K562 treated with DMSO at 1 percent for 4 hours (cell line): ENCODE data around the gene ALDH16A1. TPM values are rescaled to one million over a fixed set of nuclear protein-coding genes. Genes with fewer than 3 reads are reported as not detected.

Source experiments
- total RNA-seq: library from RNA; unstranded; fragments of 300-600 nt; gene quantifications from 2 replicates; pipeline ENCODE4 v1.2.3, GENCODE V29; 2022; ENCODE audit not compliant: insufficient read depth

ALDH16A1 gene
- total RNA-seq = 25.7 and 31.3 TPM in 2 replicates

GRCh38 chr19:49453013-49453756 is at the start of gene ALDH16A1:
ALDH16A1 (plus strand) TSS chr19:49453225; CDS start chr19:49453332, 107 bp downstream.

GRCh38 chr19:49423071-49423984 is 29.7 kb upstream of the ALDH16A1 start, which contains the start of gene PTH2:
PTH2 (minus strand) TSS chr19:49423441; CDS start chr19:49423339, 102 bp downstream.

DNA sequence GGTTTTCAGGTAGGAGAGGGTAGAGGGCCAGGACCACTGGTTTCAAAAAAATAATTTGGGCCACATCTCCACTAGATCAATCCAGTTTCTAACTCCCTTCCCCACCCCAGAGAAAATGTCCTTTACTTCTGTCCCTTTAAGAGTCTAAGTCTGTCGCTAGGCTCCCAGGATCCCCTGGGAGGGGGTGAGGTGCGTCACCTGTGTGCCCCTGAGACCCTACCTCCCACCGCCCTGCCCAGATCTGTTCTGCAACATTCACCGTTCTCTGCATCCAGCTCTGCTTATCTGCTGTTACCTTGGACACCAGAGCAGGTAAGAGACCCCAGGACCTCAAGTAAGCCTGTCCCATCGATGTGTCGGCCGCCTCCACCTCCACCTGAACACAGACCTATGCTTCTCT is 27.8 kb upstream of the ALDH16A1 start, which contains the start of gene GFY:
Gene GFY, plus strand, starts transcription at position 211 of the 400 bp plus-strand sequence. CDS start 1,043 bp downstream, outside the sequence.

DNA sequence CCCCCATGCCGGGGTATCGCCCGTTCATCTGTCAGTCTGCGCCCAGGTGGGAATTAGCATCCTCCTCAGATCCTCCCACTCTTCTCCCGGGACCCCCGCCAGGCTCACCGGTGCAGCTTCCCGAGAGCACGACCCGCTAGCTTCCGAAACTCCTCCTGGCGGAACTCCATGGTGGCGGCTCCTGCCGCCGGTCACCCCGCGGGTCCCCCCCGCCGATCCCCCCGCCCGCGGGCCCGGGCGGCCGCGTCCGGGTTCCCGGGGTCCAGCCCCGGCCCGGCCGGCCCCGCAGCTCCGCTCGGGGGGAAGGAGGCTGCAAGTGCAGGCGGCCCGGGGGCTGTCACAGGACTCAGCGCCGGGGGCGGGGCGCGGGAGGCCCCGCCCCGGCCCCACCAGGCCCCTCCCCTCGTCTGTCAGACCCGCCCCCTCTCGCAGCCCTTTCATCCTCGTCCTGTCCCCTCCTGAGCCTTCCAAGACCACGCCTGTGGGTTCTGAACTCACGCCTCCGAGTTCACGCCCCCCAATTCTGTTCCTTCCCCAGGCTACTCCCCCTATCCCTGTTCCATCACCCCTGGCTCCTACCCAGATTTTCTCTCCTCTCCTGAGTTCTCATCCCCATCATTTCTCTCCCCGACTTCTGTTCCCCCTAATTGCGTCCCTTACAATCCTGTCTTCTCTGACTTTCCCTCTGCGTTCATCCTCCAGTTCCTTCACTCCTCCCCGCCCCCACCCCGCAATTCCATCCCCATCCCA is 11.6 kb upstream of the ALDH16A1 start, which contains the start of gene SLC17A7:
Gene SLC17A7, minus strand, starts transcription at position 318 of the 750 bp plus-strand sequence. Its CDS starts 148 bp downstream, at position 170.

DNA sequence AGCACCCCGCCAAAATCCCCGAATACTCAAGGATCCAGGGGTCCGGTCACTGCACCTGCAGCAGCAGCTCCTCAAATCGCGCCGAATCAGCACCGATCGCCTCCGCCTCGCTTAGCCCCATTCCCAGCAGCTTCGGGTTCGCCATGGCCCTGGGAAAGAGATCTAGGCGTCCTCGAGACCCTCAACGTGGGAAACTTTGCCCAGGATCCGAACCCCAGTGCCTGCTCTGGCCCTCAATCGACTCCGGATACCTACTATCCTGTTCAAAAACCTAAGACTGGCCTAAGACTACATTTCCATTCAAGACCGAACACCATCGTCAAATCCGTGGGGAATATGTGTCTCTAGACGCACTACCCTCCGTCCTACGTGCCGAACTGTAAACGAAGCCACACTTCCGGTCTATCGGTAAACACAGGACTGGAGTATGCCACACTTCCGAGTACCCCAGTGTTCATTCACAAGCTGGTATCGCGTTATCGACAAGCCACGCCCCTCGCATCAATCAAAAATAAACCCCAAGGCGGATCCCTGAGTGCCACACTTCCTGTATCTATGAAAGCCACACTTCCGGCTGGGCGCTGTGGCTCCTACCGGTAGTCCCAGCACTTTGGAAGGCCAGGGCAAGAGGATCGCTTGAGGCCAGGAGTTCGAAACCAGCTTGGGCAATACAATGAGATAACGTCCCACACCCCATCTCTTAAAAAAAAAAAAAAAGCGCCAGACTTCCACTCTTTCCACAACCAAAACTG is 1.4 kb upstream of the ALDH16A1 start, which contains the start of gene PIH1D1:
Gene PIH1D1, minus strand, starts transcription at position 385 of the 752 bp plus-strand sequence. Its CDS starts 240 bp downstream, at position 145.

DNA sequence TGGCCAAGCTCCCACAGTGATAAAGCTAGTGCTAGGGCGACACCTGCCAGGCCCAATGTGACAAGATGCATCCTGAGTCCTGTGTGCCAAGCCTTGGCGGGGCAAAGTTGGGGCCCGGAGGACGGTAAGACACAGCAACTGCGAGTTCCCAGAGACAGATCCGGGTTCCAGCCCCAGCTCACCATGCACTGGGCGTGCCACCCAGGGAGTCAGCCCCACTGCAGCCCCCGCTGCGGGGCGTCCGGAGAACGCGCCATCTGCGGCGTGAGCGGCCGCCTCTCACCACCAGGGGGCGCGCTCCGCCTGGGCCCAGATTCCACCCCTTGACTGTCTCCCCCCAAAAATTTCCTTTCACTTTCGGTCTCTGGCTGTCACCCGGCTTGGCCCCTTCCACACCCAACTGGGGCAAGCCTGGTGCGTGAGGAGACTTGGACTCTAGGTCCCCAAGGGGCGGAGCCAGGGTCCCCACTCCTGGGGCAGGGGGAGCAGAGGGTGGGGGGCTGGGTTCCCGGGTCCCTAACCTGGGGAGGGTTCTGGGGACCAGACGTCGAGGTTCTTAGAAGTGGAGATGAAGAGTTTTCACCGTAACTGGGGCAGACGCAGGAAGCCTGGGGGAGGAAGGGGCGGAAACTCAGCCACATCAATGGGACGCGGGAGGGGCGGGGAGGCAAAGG is 21.0 kb downstream of the ALDH16A1 start, which contains the start of gene FLT3LG:
Gene FLT3LG, plus strand, starts transcription at position 348 of the 674 bp plus-strand sequence. CDS start 425 bp downstream, outside the sequence.

DNA sequence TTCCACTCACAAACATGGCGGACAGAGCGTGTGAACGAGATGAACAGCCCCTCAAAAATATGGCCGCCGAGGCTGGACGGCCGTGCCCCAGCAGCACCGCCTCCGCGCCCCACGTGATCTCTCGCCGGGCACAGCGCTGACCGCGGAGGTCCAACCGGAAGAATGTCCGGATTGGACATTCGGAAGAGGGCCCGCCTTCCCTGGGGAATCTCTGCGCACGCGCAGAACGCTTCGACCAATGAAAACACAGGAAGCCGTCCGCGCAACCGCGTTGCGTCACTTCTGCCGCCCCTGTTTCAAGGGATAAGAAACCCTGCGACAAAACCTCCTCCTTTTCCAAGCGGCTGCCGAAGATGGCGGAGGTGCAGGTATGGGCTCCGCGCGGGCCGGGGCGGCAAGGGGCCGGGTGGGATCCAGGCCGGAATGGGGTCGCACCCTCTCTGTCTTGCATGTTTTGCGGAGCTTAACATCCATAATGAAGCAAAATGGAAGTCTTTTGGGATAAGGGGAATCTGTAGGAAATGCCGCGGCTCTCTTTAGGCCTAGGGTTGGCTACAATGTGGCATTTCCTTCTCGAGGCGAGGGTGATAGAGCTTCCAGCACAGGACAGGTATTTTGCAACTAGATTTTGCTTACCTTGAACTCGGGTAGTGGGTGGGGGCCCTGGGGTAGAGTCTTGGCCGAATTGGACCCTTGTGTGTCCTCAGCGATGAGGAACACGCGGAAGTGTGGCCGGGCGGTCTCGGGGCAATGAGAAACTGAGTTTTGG is 34.4 kb downstream of the ALDH16A1 start, which contains the start of gene RPL13A:
Gene RPL13A, plus strand, starts transcription at position 332 of the 769 bp plus-strand sequence. Its CDS starts 22 bp downstream, at position 354.

Other genes starting within 250 kb of the ALDH16A1 start
- gene SLC6A16, start 128.0 kb upstream of the ALDH16A1 start, total RNA-seq = 4.4 TPM in 1 of 2 replicates, not detected in the other
- 17.6 and 20.7 TPM in 2 replicates for gene CD37, start 117.8 kb upstream of the ALDH16A1 start, total RNA-seq
- 15.2 and 18.8 TPM in 2 replicates for gene TEAD2, start 90.8 kb upstream of the ALDH16A1 start, total RNA-seq
- gene DKKL1, start 89.3 kb upstream of the ALDH16A1 start, total RNA-seq = not detected in 2 replicates
- gene KASH5, start 65.0 kb upstream of the ALDH16A1 start, total RNA-seq = 0.70 and 0.84 TPM in 2 replicates
- gene PTH2, start 29.8 kb upstream of the ALDH16A1 start, total RNA-seq = not detected in 2 replicates
- gene GFY, start 27.8 kb upstream of the ALDH16A1 start, total RNA-seq = not detected in 2 replicates
- 9.3 and 13.4 TPM in 2 replicates for gene SLC17A7, start 11.7 kb upstream of the ALDH16A1 start, total RNA-seq
- 160 and 172 TPM in 2 replicates for gene PIH1D1, start 1.4 kb upstream of the ALDH16A1 start, total RNA-seq
- 6.9 and 9.0 TPM in 2 replicates for gene FLT3LG, start 21.0 kb downstream of the ALDH16A1 start, total RNA-seq
- 9,551 and 10,252 TPM in 2 replicates for gene RPL13A, start 34.4 kb downstream of the ALDH16A1 start, total RNA-seq
- gene RPS11, start 43.2 kb downstream of the ALDH16A1 start, total RNA-seq = 7,062 and 7,239 TPM in 2 replicates
- 9.0 and 11.5 TPM in 2 replicates for gene FCGRT, start 59.4 kb downstream of the ALDH16A1 start, total RNA-seq
- gene RCN3, start 74.8 kb downstream of the ALDH16A1 start, total RNA-seq = 6.0 and 10.4 TPM in 2 replicates
- 307 and 345 TPM in 2 replicates for gene NOSIP, start 127.3 kb downstream of the ALDH16A1 start, total RNA-seq
- 0.84 TPM in 1 of 2 replicates, not detected in the other for gene PRRG2, start 128.1 kb downstream of the ALDH16A1 start, total RNA-seq
- 9.5 and 10.7 TPM in 2 replicates for gene PRR12, start 138.0 kb downstream of the ALDH16A1 start, total RNA-seq
- 12.7 and 23.1 TPM in 2 replicates for gene RRAS, start 186.9 kb downstream of the ALDH16A1 start, total RNA-seq
- gene SCAF1, start 189.0 kb downstream of the ALDH16A1 start, total RNA-seq = 40.7 and 59.9 TPM in 2 replicates
- 84.6 and 91.3 TPM in 2 replicates for gene IRF3, start 212.6 kb downstream of the ALDH16A1 start, total RNA-seq
- gene BCL2L12, start 212.7 kb downstream of the ALDH16A1 start, total RNA-seq = 215 and 249 TPM in 2 replicates
- gene PRMT1, start 224.0 kb downstream of the ALDH16A1 start, total RNA-seq = 202 and 231 TPM in 2 replicates
- gene ADM5, start 236.4 kb downstream of the ALDH16A1 start, total RNA-seq = 9.8 and 16.9 TPM in 2 replicates
- gene CPT1C, start 237.9 kb downstream of the ALDH16A1 start, total RNA-seq = 2.4 and 5.5 TPM in 2 replicates